DMS 273 (cell line): ENCODE measurements around the gene WASF3.

ENCODE experiments used
- DNase-seq: peaks from one replicate; lab custom pipeline; 2025; ENCODE audit not compliant: unreplicated experiment; lab: John Stamatoyannopoulos, UW

Gene WASF3

DNA sequence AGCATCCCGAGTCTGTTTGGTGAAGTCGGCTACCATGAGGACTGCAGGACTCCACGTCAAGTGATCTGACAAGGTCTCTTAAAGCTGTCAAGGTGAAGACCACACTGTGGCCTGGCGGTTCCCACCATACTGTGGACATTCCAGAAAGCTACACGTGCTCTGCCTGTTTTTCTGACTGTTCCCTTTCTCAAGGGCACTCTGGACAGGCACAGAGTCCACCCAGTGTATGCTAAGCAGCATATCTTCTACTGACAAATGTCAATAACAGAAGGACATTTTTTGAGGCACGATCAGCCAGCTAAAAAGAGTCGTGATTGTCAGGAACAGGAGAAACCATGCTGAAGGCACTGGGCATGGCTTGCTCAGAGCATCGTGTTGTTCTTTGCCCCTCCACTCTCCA lies 12.8 kb upstream of the WASF3 start:
- DNase-seq, result no peak

DNA sequence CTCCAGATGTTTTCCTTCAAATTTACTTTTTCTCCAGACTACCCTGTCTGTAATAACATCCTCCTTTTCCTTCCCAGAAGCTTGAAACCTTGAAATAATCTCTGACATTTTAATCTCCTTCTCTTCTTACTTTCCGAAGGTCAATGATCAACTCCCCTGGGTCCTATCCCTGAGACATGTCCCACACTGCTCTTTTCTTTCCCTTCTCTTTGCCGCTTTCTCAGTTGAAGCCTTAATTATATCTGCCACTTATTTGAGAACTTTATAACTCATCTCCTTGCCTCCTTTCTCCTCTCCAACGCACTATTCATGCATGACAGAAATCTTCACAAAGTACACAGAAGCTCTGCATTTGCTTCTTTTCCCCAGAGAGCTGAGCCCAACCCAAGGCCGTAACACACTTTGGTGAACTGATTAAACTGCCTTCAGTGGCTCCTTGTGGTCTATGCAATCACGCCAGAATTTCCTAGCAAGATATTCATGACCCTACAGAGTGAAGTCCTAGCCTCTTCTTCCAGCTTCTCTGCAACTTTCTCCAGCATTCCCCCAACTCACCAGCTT lies 9.2 kb upstream of the WASF3 start:
- DNase-seq, result no peak

DNA sequence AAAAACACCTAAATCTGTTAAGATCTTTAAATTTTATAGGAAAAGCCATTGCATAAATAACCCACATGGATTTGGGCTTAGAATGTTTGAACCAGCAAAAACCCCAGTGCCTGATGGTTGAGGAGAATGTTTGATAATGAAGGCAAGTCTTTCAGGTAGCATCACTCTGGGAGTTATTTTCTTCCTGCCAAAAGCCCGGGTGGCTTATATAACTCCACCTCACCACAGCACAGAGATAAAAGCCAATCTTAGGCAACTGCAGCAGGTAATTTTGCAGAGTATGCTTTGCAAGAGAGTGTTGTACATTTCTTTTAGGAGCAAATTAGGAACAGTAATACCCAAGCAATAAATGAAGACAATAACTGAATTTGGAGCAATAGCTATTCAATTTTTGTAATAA lies 7.8 kb upstream of the WASF3 start:
- DNase-seq, result no peak

DNA sequence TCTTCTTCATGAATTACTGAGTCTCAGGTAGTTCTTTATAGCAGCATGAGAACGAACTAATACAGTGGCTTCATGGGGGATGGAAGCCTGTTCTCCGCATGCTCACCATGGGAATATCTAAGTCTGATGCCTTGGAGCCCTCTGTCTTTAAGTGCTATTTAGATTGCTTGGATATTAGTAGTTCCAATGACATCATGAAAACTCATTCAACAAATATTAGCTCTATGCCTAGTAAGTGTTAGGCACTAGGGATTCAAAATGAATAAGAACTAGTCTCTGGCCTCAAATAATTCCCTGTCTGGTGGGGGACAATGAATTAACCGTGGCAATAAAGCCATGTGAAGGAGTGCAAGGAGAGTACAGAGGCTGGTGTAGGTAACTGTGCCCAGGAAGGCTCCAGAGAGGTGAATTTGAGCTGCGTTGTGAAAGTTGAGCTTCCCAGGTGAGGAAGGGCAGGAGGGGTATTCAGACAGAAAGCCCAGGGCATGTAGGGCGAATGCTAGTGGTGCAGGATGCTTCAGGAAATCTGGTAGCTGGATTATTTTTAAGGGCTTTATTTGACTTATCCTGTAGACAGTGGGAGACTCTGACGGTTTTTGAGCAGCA lies 6.1 kb upstream of the WASF3 start:
- DNase-seq, result no peak

DNA sequence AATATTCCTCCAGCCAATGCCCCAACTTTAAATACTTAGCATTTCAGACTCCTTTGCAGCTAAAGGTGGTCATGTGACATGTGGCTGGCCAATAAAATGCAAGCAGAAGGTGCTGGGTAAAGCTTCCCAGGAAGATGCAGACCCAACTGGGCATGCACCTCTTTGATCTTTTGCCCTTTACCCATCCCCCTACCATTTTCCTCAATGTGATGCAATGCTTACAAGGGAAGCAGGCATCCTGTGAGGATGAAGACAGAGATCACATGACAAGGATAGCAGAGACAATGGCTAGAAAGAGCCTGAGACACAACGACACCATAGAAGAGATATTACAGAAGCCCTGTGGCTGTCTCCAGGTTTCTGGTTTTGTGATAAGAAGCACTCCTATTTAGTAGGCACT lies 2.1 kb upstream of the WASF3 start:
- no peak for DNase-seq

DNA sequence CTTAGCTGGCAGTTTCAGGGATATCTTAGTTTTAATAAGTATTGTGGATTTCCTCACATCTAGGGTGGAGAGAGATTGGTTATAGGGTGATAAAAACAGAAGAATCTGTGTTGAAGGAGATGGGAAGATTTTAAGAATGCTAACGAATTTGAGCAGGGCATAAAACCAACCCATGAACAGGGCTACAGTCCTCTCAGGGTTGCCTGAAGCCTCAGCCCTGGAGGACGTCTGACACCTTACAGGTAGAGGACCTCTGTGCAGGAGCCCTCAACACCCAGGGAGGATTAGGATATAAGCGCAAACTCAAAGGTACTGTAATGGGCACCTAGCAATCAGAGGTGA lies 461 bp upstream of the WASF3 start:
- DNase-seq, result peak; percentile 46

DNA sequence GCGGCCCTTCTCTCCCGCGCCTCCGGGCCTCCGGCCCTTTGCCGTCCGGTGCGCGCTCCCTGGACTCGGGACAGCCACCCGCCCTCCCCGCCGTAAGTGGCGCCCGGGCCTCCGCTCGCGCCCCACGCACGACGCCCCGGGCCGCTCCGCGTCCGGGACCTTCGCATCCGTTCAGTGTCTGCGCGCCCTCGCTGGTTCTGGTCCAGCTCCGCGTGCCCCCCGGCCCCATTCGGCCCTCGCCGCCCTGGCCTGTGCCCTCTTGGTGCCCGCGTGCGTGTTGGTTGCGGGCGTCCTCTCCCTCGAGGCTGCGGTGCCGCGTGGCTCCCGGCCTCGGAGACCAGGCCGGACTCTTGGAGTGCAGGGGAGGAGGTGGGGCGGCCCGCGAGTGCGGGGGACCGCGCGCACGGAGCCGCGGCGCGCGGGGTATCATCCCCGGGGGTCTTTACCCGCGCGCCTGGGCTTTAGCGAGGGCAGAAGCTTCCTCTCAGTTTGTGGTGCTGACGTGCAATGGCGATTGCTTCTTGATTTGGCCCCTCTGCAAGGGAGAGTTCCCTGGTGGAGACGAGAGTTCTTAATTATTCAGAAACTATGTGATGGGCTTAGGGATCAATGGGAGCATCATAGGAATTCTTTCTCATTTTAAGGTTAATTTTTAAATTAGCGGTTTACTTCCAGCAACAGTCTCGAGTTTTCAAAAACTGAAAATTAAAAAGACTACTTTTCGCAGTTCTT lies 757 bp downstream of the WASF3 start:
- DNase-seq, result peak; percentile 49

DNA sequence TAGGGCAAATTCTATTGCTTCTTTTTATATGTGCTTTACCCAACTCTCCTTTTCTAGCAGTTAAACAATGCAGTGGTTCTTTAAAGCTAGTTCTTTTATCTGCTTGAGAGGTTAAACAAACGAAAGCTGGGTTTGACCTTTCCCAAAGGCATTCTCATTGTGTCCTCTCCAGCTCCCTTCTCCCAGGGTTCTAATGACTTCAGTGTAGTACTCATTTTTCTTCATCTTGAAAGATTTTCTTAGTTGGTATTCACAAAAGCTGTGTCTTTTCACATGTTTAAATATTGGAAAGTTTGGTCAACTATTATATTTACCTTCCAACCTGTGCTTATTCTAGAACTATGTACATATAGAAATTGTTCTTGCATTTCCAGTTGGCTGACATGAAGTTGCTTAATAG lies 1.5 kb downstream of the WASF3 start:
- DNase-seq, result peak; percentile 7

DNA sequence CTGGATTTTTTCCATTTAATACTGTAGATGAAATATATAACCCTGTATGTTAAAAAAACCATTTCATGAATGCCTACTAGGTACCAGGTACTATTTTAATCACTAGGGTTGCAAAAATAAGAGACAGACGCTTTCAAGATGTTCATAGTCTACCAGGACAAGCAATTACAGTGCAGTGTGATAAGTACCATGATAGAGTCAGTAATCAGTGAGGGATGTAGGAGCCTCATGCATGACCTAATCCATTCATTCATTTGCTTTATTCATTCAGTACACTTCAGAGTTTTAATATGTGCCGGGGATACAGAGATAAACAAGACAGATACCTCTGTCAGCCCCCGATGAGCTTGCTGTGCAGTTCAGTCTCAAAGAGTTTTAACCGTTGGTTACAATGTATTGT lies 3.0 kb downstream of the WASF3 start:
- DNase-seq, result no peak

DNA sequence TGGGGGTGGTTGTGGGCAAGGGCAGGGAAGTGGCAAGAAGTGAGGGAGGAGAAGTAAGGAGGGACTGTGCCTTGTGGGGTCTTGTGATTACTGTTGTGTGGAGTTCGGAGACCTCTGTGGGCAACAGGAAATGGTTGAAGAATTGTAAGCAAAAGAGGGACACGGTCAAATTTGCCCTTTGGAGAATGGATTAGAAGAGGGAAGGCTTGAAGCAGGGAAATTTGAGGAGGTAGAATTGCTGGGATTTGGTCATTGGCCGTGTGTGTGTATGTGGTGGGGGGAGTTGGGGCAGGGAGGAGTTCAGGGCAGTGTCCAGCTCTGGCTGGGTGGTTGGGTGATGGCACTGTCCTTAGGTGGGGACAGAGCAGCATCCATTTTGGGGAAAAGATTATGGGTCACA lies 3.6 kb downstream of the WASF3 start:
- DNase-seq, result no peak

DNA sequence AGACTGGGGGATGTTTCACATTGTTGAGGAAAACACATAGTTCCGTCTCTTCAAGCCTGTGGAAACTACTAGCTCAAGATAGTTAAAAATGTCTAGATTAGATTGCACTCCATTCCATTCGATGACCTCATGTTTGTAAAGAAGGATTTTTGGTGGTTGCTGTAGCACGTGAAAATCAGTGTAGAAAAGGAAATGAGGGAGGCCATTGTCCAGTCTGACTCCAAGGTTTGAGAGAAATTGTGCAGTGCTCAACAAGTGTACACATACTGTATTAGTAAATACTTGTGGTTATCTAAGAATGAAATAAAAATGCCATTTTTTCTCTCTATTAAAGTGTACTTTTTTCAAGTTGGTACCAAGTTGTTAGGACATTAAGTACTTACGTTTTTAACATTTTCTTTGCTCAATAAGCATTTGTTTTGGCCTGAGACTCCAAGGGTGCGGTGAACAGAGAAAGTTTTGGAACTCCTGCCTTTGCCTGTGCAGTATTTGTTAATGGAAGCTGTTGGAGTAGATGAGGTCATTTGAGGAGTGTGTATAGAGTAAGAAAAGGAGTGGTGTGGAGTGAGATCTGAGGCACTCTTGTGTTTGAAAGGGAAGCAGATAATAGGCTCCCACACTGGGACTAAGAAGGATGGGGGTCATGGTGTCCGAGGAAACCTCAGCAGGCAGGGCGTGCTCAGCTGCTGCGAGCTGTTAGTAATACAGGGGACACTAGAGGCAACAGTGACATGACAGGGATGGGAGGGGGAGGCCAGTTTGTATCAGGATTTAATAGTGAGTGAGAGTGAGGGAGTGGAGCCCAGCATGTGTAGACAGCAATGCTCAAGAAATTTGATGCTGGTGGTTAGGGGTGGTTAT lies 4.4 kb downstream of the WASF3 start:
- DNase-seq, result peak; percentile 29

DNA sequence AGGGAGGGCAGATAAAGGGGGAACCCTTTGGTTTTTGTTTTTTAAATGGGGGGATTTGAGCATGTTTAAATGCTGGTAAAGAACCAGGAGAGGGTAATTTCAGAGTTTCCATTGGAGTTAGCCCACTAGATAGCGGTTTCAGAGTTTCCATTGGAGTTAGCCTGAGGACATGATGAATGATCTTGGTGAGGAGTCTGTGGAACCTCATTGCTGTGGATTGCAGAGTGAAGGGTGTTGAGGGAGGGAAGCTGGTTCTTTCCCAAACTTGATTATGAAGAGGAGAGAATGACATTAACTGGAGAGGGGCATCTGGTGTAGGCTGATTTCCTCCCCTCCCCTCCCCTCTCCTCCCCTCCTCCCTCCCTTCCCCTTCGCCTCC lies 5.0 kb downstream of the WASF3 start:
- peak; percentile 8 for DNase-seq

DNA sequence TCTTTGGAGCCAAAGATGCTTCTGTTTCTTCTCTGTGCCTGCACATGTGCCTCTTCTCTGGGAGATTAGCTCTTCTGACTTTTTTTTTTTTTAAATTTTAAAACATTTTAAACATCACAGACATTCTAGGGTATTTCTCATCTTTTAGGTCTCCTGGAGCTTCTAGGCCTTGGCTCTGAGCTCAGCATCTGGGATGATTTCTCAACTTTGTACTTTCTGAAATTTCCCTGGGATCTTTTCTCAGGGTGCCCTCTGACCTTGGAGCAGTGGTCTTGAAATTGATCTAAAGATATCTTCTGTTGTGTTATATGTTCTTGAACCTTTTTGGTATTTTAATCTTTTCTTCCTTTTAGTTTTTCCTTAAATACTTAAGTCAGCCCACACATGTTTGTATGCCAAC lies 6.2 kb downstream of the WASF3 start:
- DNase-seq, result no peak

DNA sequence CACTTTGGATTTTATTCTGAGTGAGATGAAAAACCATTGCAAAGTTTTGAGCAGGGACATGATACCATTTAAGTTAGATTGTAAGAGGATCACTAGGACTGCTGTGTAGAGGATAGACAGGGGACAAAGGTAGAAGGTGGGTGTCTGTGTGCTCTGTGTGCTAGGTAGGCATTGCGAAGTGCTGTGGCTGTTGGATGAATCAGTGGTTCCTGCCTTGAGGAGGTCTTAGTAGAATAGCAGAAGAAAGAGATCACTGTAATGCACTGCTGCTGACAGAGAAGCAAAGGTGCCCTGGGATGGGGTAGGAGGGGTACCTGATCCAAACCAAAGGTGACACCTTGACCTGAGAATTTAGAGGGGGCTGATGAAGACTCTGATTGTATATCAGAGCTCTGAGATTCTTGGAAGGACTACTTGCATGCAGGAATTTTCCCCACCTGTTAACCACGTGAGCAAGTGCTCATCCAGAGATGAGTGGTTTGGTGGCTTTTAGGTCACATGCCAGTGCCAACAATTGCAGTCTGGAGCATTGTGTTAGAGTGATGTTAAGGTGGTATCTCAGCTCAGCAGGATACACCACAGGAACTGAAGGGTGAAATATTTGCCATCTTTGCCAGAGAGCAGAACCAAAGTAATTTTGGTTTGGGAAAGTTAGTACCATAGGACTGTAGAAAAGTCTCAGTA lies 10.8 kb downstream of the WASF3 start:
- DNase-seq, result no peak

DNA sequence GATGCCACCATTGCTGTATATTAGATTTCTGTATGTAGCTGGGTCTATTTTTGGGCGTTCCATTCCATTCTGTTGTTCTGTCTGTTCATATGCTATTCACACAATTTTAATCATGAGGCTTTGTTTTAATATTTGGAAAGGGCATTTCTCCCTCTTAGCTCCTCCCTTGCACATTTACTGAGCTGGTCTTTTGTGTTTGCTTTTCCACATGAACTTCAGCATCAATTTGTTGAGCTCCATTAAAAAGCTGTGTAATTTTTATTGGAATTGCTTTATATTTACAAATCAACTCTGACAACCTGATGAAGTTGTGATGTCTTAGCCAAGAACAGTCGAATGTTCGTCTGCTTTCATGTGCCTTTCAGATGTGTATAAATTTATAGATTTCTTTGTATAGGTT lies 14.0 kb downstream of the WASF3 start:
- DNase-seq, result no peak

DNA sequence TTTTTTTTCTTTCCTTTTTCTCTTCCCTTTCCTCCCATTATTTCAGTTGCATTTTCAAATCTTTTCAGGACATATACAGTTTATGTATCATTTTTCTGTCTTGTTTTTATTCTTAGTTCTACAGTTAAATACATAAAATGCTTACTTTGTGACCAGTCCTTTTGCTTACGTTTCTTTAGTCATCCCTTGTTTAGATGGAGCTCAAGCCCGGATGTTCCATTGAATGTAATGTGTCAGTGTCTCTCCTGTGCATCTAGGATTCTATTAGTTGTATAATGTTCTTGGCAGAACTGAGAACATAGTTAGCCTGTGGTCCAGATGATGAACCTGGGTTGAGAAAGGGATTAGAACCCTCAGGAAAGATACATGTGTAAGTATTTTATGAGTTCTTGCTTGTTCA lies 17.8 kb downstream of the WASF3 start:
- DNase-seq, result no peak

DNA sequence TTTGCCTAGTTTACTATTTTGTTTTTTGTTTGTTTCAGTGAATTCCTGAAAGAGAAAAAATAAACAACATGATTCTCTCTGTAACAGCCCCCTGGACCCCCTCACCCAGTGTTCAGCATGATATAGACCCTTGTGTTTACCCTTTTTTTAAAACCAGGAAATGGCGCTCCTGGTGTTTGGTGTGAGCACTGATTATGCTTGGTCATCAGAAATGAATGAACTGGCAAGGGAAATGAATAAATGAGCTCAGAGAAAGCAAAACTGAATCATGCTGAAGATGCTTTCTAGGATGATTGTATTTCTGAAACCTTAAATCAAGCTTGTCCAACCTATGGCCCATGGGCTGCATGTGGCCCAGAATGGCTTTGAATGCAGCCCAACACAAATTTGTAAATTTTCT lies 22.1 kb downstream of the WASF3 start:
- no peak for DNase-seq

DNA sequence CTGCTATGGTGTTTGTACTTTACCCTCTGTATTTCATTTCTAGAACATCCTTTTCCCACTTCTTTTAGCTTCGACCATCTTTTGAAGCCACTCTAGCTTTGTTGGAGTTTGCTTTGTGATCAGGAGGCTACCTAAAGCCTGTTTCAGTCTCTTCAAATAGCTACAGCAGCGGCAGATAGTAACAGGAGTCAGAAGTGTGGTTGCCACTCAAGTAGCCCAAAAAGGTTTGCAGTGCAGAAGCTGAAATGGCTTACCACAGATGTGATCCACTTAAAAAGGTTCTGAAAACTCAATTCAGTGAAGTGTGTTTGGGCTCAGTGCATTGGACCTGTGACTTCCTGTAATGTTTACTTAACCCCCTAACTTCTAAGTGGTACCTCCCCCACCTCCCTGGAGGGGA lies 26.2 kb downstream of the WASF3 start:
- peak; percentile 38 for DNase-seq

DNA sequence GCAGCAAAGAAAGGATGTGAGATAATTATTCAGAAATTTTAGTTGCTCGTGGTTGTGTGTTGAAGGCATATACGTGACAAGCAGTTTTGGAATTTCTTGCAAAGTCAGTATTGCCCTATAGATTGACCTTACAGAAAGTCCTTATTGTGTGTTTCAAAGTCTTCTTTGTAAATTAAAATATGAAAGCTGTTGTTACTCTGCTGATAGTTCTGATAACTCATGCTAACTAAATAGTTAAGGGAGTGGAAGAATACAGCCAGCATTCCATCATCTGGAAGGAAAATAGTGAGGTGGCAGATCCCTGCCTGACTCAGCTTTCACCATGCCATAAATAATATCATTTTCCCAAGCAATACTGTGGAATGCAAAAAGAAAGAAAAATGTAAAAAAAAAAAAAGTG lies 27.2 kb downstream of the WASF3 start:
- peak; percentile 57 for DNase-seq

DNA sequence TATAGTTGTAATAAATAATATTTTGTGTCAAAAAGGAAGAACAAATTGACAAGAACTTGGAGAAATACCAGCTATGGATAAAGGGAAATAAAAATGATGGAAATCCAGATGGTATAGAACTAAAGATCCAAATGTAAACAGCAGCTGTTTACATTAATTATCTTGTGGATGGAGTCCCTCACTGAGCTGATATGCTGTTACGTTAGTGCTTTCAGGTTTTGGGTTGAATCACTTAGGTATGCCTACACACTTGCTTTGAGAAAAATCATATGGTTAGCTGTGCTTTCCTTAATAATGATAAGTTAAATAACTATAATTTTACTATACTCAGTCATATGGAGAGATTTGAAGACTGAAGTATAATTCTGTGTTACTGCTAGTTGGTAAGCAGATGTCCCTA lies 27.7 kb downstream of the WASF3 start:
- peak; percentile 70 for DNase-seq

DNA sequence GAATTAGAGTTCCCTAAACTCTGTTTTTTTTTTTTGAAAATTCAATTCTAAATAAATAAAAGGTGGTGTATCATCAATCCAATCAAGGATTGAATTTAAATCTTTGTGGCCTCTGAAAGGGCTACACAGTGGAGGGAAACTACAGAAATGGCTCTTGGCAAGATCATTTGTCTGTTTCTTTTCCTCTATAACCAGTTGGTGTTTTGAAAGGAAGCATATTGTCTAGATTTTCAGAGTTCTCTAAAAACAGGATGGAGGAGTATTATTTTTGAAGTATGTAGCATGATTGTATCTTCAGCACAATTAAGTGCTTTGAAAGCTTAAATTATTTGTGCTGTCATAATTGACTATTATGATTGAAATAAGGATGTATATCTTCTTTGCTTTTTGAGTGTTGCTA lies 29.8 kb downstream of the WASF3 start:
- no peak for DNase-seq
